ENCODE measurements around the gene USP48. TPM values are rescaled to one million over a fixed set of nuclear protein-coding genes. Genes with fewer than 3 reads are reported as not detected.
"Not testable (repeated sequence)": the region's sequence is repeated elsewhere in the genome, so short reads cannot be mapped to it uniquely, and the experiment has no call there.

Gene USP48
- total RNA-seq, 1 donor from 2014 or later, result 97.3 TPM

DNA sequence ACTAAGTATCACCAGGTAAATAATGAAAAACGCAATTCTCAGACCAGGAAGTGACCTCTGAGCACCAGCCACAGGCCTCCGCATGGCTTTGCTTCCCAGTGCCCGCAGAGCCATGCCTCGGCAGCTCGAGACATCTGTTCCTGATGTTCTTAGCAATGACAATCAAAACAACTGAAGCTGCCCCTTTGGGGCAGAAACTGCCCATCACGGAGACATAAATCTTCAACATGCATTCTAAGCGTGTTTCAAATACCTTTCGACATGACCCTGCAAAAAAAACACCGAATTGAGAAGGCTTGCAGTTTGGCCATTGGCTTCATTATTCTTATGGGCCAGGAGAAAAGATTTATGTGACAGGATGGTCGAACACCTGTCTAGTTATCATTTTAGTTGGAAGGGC, 108.0 kb downstream of the USP48 start:
- H3K4me1 Mint-ChIP-seq, result peaks cover 21% of the 10 kb centered on the region
- ATAC-seq (ENCODE audit: low read depth) (no peak), DNase-seq (no peak)
- ChIA-PET CTCF (no interaction called here), POLR2A (no interaction called here)
- intact Hi-C loops (cut with micrococcal nuclease), result no loop called here
- no peaks in the 10 kb centered on the region for H3K9me3 Mint-ChIP-seq
- H3K36me3 Mint-ChIP-seq (ENCODE audit: low read depth), result peaks cover 32% of the 10 kb centered on the region
- no peak for TF ChIP-seq CTCF (IDR thresholded peaks at IDR 0.05)
- no peaks in the 10 kb centered on the region for H3K27me3 Mint-ChIP-seq
- no peak overlapping the region for H3K27ac Mint-ChIP-seq
- H3K4me3 Mint-ChIP-seq, result no peak overlapping the region

- peaks cover 23% of the 10 kb centered on the region for H3K4me1 Mint-ChIP-seq
- POLR2A ChIA-PET; H3K4me3 Mint-ChIP-seq; H3K27me3 Mint-ChIP-seq; CTCF ChIA-PET; H3K27ac Mint-ChIP-seq; intact Hi-C loops (cut with micrococcal nuclease); H3K9me3 Mint-ChIP-seq; ATAC-seq (ENCODE audit: low read depth); DNase-seq: not testable (repeated sequence)
- H3K36me3 Mint-ChIP-seq (ENCODE audit: low read depth), result peaks cover 21% of the 10 kb centered on the region
Measured at GRCh38 chr1:21673853-21674252, 109.1 kb downstream of the USP48 start.

DNA sequence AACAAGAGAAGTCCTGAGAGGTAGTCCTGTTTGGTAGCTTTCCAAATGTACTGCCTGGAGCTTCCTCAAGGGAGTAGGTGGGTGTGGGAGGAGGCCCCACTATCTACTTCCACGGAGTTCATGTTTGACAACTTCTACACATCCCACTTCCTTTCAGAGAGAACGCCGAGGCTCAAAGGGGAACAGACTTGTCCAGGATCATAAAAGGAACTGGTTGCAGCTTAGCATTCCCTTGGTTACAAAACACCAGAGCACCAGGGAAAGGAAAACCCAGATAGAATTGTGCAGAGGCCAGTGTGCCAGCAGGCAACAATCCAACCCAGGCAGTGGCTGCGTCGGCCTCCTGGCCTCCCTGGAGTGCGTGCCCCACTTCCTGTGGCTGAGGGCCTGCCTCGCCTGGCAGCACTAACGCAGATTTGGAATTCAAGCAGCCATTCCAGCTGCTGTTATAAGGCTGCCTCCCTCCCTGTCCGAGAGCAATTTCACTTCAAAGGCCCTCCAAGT, 109.6 kb downstream of the USP48 start:
- ChIA-PET POLR2A (no interaction called here), CTCF (no interaction called here)
- Mint-ChIP-seq H3K36me3 (ENCODE audit: low read depth) (peaks cover 16% of the 10 kb centered on the region), H3K27ac (no peak overlapping the region), H3K4me1 (peaks cover 27% of the 10 kb centered on the region), H3K4me3 (no peak overlapping the region), H3K9me3 (no peaks in the 10 kb centered on the region), H3K27me3 (no peaks in the 10 kb centered on the region)
- intact Hi-C loops (cut with micrococcal nuclease), result no loop called here
- no peak for DNase-seq
- ATAC-seq (ENCODE audit: low read depth), result no peak
- no peak for TF ChIP-seq CTCF (IDR thresholded peaks at IDR 0.05)

GRCh38 chr1:21672478-21673276, 110.3 kb downstream of the USP48 start:
- POLR2A ChIA-PET, result no interaction called here
- no peak for DNase-seq
- Mint-ChIP-seq H3K4me3 (no peak overlapping the region), H3K27ac (peak overlapping the region; percentile 21), H3K9me3 (no peaks in the 10 kb centered on the region), H3K27me3 (peaks cover 5% of the 10 kb centered on the region), H3K36me3 (ENCODE audit: low read depth) (peaks cover 10% of the 10 kb centered on the region), H3K4me1 (peaks cover 33% of the 10 kb centered on the region)
- intact Hi-C loops (cut with micrococcal nuclease), result no loop called here
- CTCF ChIA-PET, result no interaction called here
- ATAC-seq (ENCODE audit: low read depth), result no peak
- TF ChIP-seq CTCF (IDR thresholded peaks at IDR 0.05), result no peak

GRCh38 chr1:21671915-21672314, 111.0 kb downstream of the USP48 start:
- Mint-ChIP-seq H3K27ac (no peak overlapping the region), H3K4me1 (peaks cover 33% of the 10 kb centered on the region), H3K36me3 (ENCODE audit: low read depth) (peaks cover 5% of the 10 kb centered on the region), H3K9me3 (no peaks in the 10 kb centered on the region), H3K27me3 (peaks cover 13% of the 10 kb centered on the region), H3K4me3 (no peak overlapping the region)
- ATAC-seq (ENCODE audit: low read depth) (no peak), DNase-seq (no peak)
- POLR2A ChIA-PET, result no interaction called here
- CTCF ChIA-PET, result no interaction called here
- intact Hi-C loops (cut with micrococcal nuclease), result no loop called here
- TF ChIP-seq CTCF (IDR thresholded peaks at IDR 0.05), result no peak
